Calu3 (cell line): ENCODE results near the gene ELMO1. TPM values are rescaled to one million over a fixed set of nuclear protein-coding genes. Genes with fewer than 3 reads are reported as not detected.

Experiments
- BruUV-seq: library from RNA; stranded (reverse); fragments of 400-500 nt; replicated peaks from 2 replicates; lab custom pipeline; 2021; lab: Mats Ljungman, UMichigan
- CTCF ChIA-PET: fragments of 300-600 bp; sonication (Branson Sonifier 250); formaldehyde crosslinking; loops from one replicate; lab custom pipeline; 2022; ENCODE audit warnings: antibody characterized with exemption; lab: Charles Lee
- DNase-seq: peaks from one replicate; pipeline ENCODE4 v3.0.0; 2022
- H3K27ac Mint-ChIP-seq: one replicate; pipeline ENCODE4 v1.8.0; 2022; ENCODE audit warnings: mixed read lengths; ENCODE audit not compliant: unreplicated experiment
- H3K27me3 Mint-ChIP-seq: one replicate; pipeline ENCODE4 v1.8.0; 2022; ENCODE audit warnings: mixed read lengths; ENCODE audit not compliant: unreplicated experiment
- H3K36me3 Mint-ChIP-seq: one replicate; pipeline ENCODE4 v1.8.0; 2022; ENCODE audit warnings: mild to moderate bottlenecking, moderate library complexity, mixed read lengths; ENCODE audit not compliant: insufficient read depth, unreplicated experiment
- H3K4me1 Mint-ChIP-seq: one replicate; pipeline ENCODE4 v1.8.0; 2022; ENCODE audit warnings: mild to moderate bottlenecking, low read depth, mixed read lengths; ENCODE audit not compliant: unreplicated experiment
- H3K4me3 Mint-ChIP-seq: one replicate; pipeline ENCODE4 v1.8.0; 2022; ENCODE audit warnings: mild to moderate bottlenecking, low read depth, moderate library complexity, mixed read lengths; ENCODE audit not compliant: unreplicated experiment
- H3K9me3 Mint-ChIP-seq: one replicate; pipeline ENCODE4 v1.8.0; 2022; ENCODE audit warnings: low read depth, mixed read lengths; ENCODE audit not compliant: unreplicated experiment
- CTCF ChIP-seq: fragments of 200-600 bp; IDR thresholded peaks from one replicate; pipeline ENCODE4 v1.8.0; 2022; ENCODE audit warnings: antibody characterized with exemption; ENCODE audit not compliant: unreplicated experiment
- intact Hi-C: fragments of 100-400 bp; cut with micrococcal nuclease; formaldehyde crosslinking; loops from one replicate; pipeline ENCODE4 v1.10.0; 2022; ENCODE audit not compliant: unreplicated experiment
- total RNA-seq: library from RNA; stranded (reverse); gene quantifications from 2 replicates; pipeline ENCODE4 v1.2.3, GENCODE V29; 2022

Gene ELMO1
- total RNA-seq, 1 experiment from 2014 or later, result not detected

DNA sequence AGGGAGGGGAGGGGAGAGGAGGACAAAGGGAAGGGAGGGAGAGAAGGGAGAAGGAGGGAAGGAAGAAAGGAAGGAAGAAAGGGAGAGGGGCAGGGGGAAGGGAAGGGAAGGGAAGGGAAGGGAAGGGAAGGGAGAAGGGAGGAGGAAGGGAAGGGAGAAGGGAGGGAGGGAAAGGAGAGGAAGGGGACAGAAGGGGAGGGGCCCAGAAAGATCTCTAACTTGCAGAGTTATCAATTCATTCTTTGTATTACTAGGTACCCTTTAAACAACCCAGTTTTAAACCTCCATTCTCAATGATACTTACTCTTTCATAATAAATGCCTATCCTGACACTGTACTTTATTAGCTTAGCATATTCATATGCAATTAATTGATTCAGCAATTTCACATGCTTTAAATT lies 192.0 kb downstream of the ELMO1 start:
- Mint-ChIP-seq H3K4me1 (no peaks in the 10 kb centered on the region), H3K27ac (no peak overlapping the region), H3K4me3 (no peak overlapping the region), H3K36me3 (no peaks in the 10 kb centered on the region), H3K27me3 (peaks cover 21% of the 10 kb centered on the region), H3K9me3 (no peaks in the 10 kb centered on the region)
- no TSS peak for BruUV-seq
- CTCF ChIA-PET, result no interaction called here
- TF ChIP-seq CTCF, result no peak
- intact Hi-C loops, result no loop called here
- DNase-seq, result no peak

- CTCF ChIA-PET, result interaction anchor here (0.9 kb wide), 1 partner anchor 16 kb away, joined by 4 read pairs; no protein-coding TSS in a partner anchor
- H3K27me3 Mint-ChIP-seq, result peaks cover 20% of the 10 kb centered on the region
These were observed 193.2 kb downstream of the ELMO1 start for GRCh38 chr7:37255327-37255944.

DNA sequence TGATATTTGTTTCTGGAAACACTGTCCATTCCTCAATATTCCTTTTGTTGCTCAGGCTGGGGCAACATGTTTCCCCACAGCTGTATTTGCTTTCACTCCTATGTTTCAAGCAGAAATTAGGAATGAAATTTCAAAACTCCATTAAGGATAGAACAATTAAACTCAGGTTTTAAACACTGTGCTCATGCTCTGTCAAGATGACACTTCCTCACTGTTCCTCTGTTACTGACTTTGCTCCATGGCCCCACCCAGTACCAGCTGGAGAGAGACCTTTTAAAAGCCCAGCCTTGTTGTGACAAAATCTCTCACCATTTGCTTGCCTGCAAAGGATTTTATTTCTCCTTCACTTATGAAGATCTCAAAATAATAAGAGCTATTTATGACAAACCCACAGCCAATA lies 197.4 kb downstream of the ELMO1 start:
- no peaks in the 10 kb centered on the region for H3K36me3 Mint-ChIP-seq
- CTCF ChIA-PET, result no interaction called here
- H3K4me3 Mint-ChIP-seq, result no peak overlapping the region
- H3K27ac Mint-ChIP-seq, result no peak overlapping the region
- no peaks in the 10 kb centered on the region for H3K9me3 Mint-ChIP-seq
- intact Hi-C loops, result no loop called here
- H3K27me3 Mint-ChIP-seq, result no peaks in the 10 kb centered on the region
- BruUV-seq, result no TSS peak
- no peak for TF ChIP-seq CTCF
- DNase-seq, result no peak
- no peaks in the 10 kb centered on the region for H3K4me1 Mint-ChIP-seq

More at GRCh38 chr7:37255327-37255944, 193.2 kb downstream of the ELMO1 start:
- Mint-ChIP-seq H3K4me1 (no peaks in the 10 kb centered on the region), H3K27ac (no peak overlapping the region), H3K9me3 (no peaks in the 10 kb centered on the region), H3K36me3 (no peaks in the 10 kb centered on the region), H3K4me3 (no peak overlapping the region)
- no TSS peak for BruUV-seq
- intact Hi-C loops, result no loop called here
- no peak for DNase-seq
- TF ChIP-seq CTCF, result no peak

GRCh38 chr7:37249240-37249639 lies 199.4 kb downstream of the ELMO1 start:
- no peak overlapping the region for H3K4me3 Mint-ChIP-seq
- no peak for TF ChIP-seq CTCF
- no peaks in the 10 kb centered on the region for H3K9me3 Mint-ChIP-seq
- no peaks in the 10 kb centered on the region for H3K4me1 Mint-ChIP-seq
- no TSS peak for BruUV-seq
- H3K27me3 Mint-ChIP-seq, result peaks cover 15% of the 10 kb centered on the region
- CTCF ChIA-PET, result no interaction called here
- no peaks in the 10 kb centered on the region for H3K36me3 Mint-ChIP-seq
- DNase-seq, result no peak
- intact Hi-C loops, result no loop called here
- no peak overlapping the region for H3K27ac Mint-ChIP-seq
